ENCODE data around the gene HYLS1.
A peak's percentile ranks its signal among the peaks of the same experiment; 100 is the strongest.

HYLS1 gene

GRCh38 chr11:125874556-125875124 lies 12.8 kb upstream of the HYLS1 start:
- TF ChIP-seq TAF1 (IDR thresholded peaks at IDR 0.05; ENCODE audit: borderline replicate concordance, low read depth, low read length) (no peak), POLR2AphosphoS5 (IDR thresholded peaks at IDR 0.05; ENCODE audit: low read depth, low read length) (no peak), POLR2A (IDR thresholded peaks at IDR 0.05; ENCODE audit: low read depth, low read length) (no peak)
- FAIRE-seq, result peak; percentile 97
- no peak for DNase-seq (ENCODE audit: insufficient read length)

GRCh38 chr11:125881291-125881690 lies 6.2 kb upstream of the HYLS1 start:
- DNase-seq (ENCODE audit: insufficient read length) (no peak), FAIRE-seq (no peak)
- TF ChIP-seq POLR2A (IDR thresholded peaks at IDR 0.05; ENCODE audit: low read depth, low read length) (no peak), TAF1 (IDR thresholded peaks at IDR 0.05; ENCODE audit: borderline replicate concordance, low read depth, low read length) (no peak), POLR2AphosphoS5 (IDR thresholded peaks at IDR 0.05; ENCODE audit: low read depth, low read length) (no peak)

- FAIRE-seq (no peak), DNase-seq (ENCODE audit: insufficient read length) (no peak)
- TF ChIP-seq TAF1 (IDR thresholded peaks at IDR 0.05; ENCODE audit: borderline replicate concordance, low read depth, low read length) (no peak), POLR2A (IDR thresholded peaks at IDR 0.05; ENCODE audit: low read depth, low read length) (no peak), POLR2AphosphoS5 (IDR thresholded peaks at IDR 0.05; ENCODE audit: low read depth, low read length) (no peak)
Measured at GRCh38 chr11:125883375-125883774, 4.1 kb upstream of the HYLS1 start.

- no peak for FAIRE-seq
- DNase-seq (ENCODE audit: insufficient read length), result peak; percentile 39
Measured at GRCh38 chr11:125886997-125887372, 483 bp upstream of the HYLS1 start.

GRCh38 chr11:125890447-125891100 lies 3.1 kb downstream of the HYLS1 start:
- TF ChIP-seq POLR2AphosphoS5 (IDR thresholded peaks at IDR 0.05; ENCODE audit: low read depth, low read length), result no peak
- TF ChIP-seq POLR2A (IDR thresholded peaks at IDR 0.05; ENCODE audit: low read depth, low read length), result no peak
- TF ChIP-seq TAF1 (IDR thresholded peaks at IDR 0.05; ENCODE audit: borderline replicate concordance, low read depth, low read length), result no peak
- DNase-seq (ENCODE audit: insufficient read length) (no peak), FAIRE-seq (no peak)

More at GRCh38 chr11:125886997-125887372, 483 bp upstream of the HYLS1 start:
- 0 out of 2 replicates have a peak, but pooled peaks have one; percentile 34 for TF ChIP-seq POLR2A (IDR thresholded peaks at IDR 0.05; ENCODE audit: low read depth, low read length)
- TF ChIP-seq TAF1 (IDR thresholded peaks at IDR 0.05; ENCODE audit: borderline replicate concordance, low read depth, low read length), result no peak
- no peak; the same call in 1 of the 2 replicates for TF ChIP-seq POLR2AphosphoS5 (IDR thresholded peaks at IDR 0.05; ENCODE audit: low read depth, low read length)

GRCh38 chr11:125892071-125892470 lies 4.6 kb downstream of the HYLS1 start:
- FAIRE-seq, result no peak
- no peak for DNase-seq (ENCODE audit: insufficient read length)
- no peak for TF ChIP-seq POLR2A (IDR thresholded peaks at IDR 0.05; ENCODE audit: low read depth, low read length)
- TF ChIP-seq TAF1 (IDR thresholded peaks at IDR 0.05; ENCODE audit: borderline replicate concordance, low read depth, low read length), result no peak
- TF ChIP-seq POLR2AphosphoS5 (IDR thresholded peaks at IDR 0.05; ENCODE audit: low read depth, low read length), result no peak

- FAIRE-seq (no peak), DNase-seq (ENCODE audit: insufficient read length) (no peak)
- TF ChIP-seq TAF1 (IDR thresholded peaks at IDR 0.05; ENCODE audit: borderline replicate concordance, low read depth, low read length) (no peak), POLR2AphosphoS5 (IDR thresholded peaks at IDR 0.05; ENCODE audit: low read depth, low read length) (no peak), POLR2A (IDR thresholded peaks at IDR 0.05; ENCODE audit: low read depth, low read length) (no peak)
Measured at GRCh38 chr11:125892994-125893393, 5.5 kb downstream of the HYLS1 start.

- FAIRE-seq, result no peak
- TF ChIP-seq POLR2AphosphoS5 (IDR thresholded peaks at IDR 0.05; ENCODE audit: low read depth, low read length) (no peak), TAF1 (IDR thresholded peaks at IDR 0.05; ENCODE audit: borderline replicate concordance, low read depth, low read length) (no peak), POLR2A (IDR thresholded peaks at IDR 0.05; ENCODE audit: low read depth, low read length) (no peak)
- DNase-seq (ENCODE audit: insufficient read length), result no peak
Measured at GRCh38 chr11:125901872-125902271, 14.4 kb downstream of the HYLS1 start.

GRCh38 chr11:125902277-125902926 lies 14.9 kb downstream of the HYLS1 start:
- FAIRE-seq, result no peak
- TF ChIP-seq TAF1 (IDR thresholded peaks at IDR 0.05; ENCODE audit: borderline replicate concordance, low read depth, low read length), result no peak
- TF ChIP-seq POLR2AphosphoS5 (IDR thresholded peaks at IDR 0.05; ENCODE audit: low read depth, low read length), result no peak
- no peak for TF ChIP-seq POLR2A (IDR thresholded peaks at IDR 0.05; ENCODE audit: low read depth, low read length)
- no peak for DNase-seq (ENCODE audit: insufficient read length)

- FAIRE-seq (peak; percentile 97), DNase-seq (ENCODE audit: insufficient read length) (peak; percentile 71)
- TF ChIP-seq TAF1 (IDR thresholded peaks at IDR 0.05; ENCODE audit: borderline replicate concordance, low read depth, low read length) (peak; percentile 55; the same call in 1 of the 2 replicates), POLR2A (IDR thresholded peaks at IDR 0.05; ENCODE audit: low read depth, low read length) (peak; percentile 82), POLR2AphosphoS5 (IDR thresholded peaks at IDR 0.05; ENCODE audit: low read depth, low read length) (peak; percentile 77)
Measured at GRCh38 chr11:125902927-125903710, 15.7 kb downstream of the HYLS1 start, which contains the start of gene PUS3. Gene PUS3 (minus strand): TSS chr11:125903206. CDS start chr11:125896284, 6,922 bp downstream.
